Coronary artery (tissue), 2 donors: ENCODE measurements around the gene EDDM13.
"Not testable (repeated sequence)": the region's sequence is repeated elsewhere in the genome, so short reads cannot be mapped to it uniquely, and the experiment has no call there.

Source experiments
- DNase-seq: peaks from one replicate; pipeline ENCODE4 v3.0.0-alpha.2; 2017; ENCODE audit warnings: low spot score
- H3K27ac ChIP-seq, 2 donors: fragments of 200-600 bp; sonication (generic); one replicate each; pipeline ENCODE4 v1.5.1; 2016 to 2019
- H3K4me3 ChIP-seq: fragments of 200-600 bp; sonication (generic); 2 replicates; pipeline ENCODE4 v1.5.1; 2016; ENCODE audit warnings: mild to moderate bottlenecking, moderate library complexity
- TF ChIP-seq, protein P1 (sequence below): fragments of 200-600 bp; sonication (generic); IDR thresholded peaks from one replicate; pipeline ENCODE4 v1.5.1; 2019; ENCODE audit warnings: antibody characterized with exemption

The EDDM13 gene

DNA sequence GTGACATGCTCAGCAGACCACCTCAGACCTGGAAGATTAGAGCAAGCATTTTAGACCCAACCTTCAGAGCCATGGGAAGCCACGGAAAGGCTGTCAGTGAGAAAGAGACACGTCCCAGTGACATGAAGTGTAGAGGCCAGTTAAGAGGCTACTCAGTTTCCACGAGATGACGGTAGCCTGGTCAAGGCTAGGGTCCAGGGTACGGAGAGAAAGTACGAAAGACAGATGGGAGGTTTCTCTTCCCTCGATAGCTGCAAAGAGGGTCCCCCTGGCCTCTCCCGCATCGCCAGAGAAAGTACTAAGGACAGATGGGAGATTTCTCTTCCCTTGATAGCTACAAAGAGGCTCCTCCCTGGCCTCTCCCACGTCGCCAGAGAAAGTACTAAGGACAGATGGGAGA, 33.5 kb downstream of the EDDM13 start:
- Histone ChIP-seq H3K4me3 (no peak overlapping the region), H3K27ac (no peak overlapping the region)
- no peak for DNase-seq
- TF ChIP-seq, protein P1, sequence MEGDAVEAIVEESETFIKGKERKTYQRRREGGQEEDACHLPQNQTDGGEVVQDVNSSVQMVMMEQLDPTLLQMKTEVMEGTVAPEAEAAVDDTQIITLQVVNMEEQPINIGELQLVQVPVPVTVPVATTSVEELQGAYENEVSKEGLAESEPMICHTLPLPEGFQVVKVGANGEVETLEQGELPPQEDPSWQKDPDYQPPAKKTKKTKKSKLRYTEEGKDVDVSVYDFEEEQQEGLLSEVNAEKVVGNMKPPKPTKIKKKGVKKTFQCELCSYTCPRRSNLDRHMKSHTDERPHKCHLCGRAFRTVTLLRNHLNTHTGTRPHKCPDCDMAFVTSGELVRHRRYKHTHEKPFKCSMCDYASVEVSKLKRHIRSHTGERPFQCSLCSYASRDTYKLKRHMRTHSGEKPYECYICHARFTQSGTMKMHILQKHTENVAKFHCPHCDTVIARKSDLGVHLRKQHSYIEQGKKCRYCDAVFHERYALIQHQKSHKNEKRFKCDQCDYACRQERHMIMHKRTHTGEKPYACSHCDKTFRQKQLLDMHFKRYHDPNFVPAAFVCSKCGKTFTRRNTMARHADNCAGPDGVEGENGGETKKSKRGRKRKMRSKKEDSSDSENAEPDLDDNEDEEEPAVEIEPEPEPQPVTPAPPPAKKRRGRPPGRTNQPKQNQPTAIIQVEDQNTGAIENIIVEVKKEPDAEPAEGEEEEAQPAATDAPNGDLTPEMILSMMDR = no peak

GRCh38 chr19:56307062-56307461, 34.5 kb downstream of the EDDM13 start:
- not testable (repeated sequence) for H3K4me3 ChIP-seq, DNase-seq
- peak overlapping the region in 1 of 2 donors; percentile 16 for H3K27ac ChIP-seq

GRCh38 chr19:56308792-56309191, 36.2 kb downstream of the EDDM13 start:
- no peak overlapping the region for H3K27ac ChIP-seq
- no peak for DNase-seq

GRCh38 chr19:56309511-56310185, 37.1 kb downstream of the EDDM13 start:
- no peak for DNase-seq
- TF ChIP-seq, protein P1 = peak; percentile 32
- Histone ChIP-seq H3K4me3 (no peak overlapping the region), H3K27ac (no peak overlapping the region)

More at GRCh38 chr19:56308792-56309191, 36.2 kb downstream of the EDDM13 start:
- no peak overlapping the region for H3K4me3 ChIP-seq
- TF ChIP-seq, protein P1 = no peak

DNA sequence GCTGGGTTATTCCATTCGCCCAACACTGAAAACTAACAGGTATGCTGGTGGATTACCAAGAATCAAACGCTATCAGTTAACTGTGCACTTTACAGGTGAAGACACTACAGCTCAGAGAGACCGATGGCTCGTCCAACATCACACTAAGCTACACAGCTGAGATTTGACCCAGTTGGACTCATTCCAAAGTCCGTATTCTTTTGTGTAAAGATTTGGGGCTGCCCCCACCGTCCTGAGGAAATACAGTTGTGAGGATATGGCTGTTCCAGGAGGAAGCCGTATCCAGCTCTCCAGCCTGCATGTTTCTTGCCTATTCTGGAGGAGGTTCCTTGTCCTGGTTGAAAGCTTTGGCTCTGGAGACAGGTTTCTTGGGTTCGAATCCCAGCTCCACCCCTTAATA, 37.9 kb downstream of the EDDM13 start:
- TF ChIP-seq, protein P1 = no peak
- Histone ChIP-seq H3K4me3 (no peak overlapping the region), H3K27ac (no peak overlapping the region)
- no peak for DNase-seq

- H3K4me3 ChIP-seq = no peak overlapping the region
- no peak for DNase-seq
- H3K27ac ChIP-seq = no peak overlapping the region
- TF ChIP-seq, protein P1 = no peak
Measured at GRCh38 chr19:56312342-56312741, 39.8 kb downstream of the EDDM13 start.

GRCh38 chr19:56312787-56313657, 40.5 kb downstream of the EDDM13 start:
- Histone ChIP-seq H3K4me3 (no peak overlapping the region), H3K27ac (no peak overlapping the region)

More at GRCh38 chr19:56312787-56313657, 40.5 kb downstream of the EDDM13 start:
- TF ChIP-seq, protein P1 = no peak
- DNase-seq = no peak
